Esophagus muscularis mucosa (tissue), 4 donors: ENCODE results near the gene TMEM39A. TPM values are rescaled to one million over a fixed set of nuclear protein-coding genes. Genes with fewer than 3 reads are reported as not detected.

Experiments
- DNase-seq: peaks from one replicate; pipeline ENCODE4 v3.0.0-alpha.2; 2017; ENCODE audit errors: extremely low spot score
- H3K27ac ChIP-seq, 4 donors: fragments of 200-600 bp; sonication (generic); replicated peaks in 1 of 4; 1 replicate in 3 of 4; 2 replicates in 1 of 4; pipeline ENCODE4 v1.5.1; 2016 to 2019; ENCODE audit warnings: mild to moderate bottlenecking in 1 of 4
- H3K27me3 ChIP-seq, 4 donors: fragments of 200-600 bp; sonication (generic); one replicate each; pipeline versions ENCODE4 v1.5.1 to v1.6.0; 2016 to 2019
- H3K36me3 ChIP-seq, 4 donors: fragments of 200-600 bp; sonication (generic); one replicate each; pipeline ENCODE4 v1.5.1; 2016 to 2019
- H3K4me1 ChIP-seq, 4 donors: fragments of 200-600 bp; sonication (generic); one replicate each; pipeline ENCODE4 v1.5.1; 2016 to 2019
- H3K4me3 ChIP-seq, 4 donors: fragments of 200-600 bp; sonication (generic); 1 replicate in 2 of 4; 2 replicates in 2 of 4; pipeline ENCODE4 v1.5.1; 2016 to 2019; ENCODE audit warnings: mild to moderate bottlenecking in 4 of 4, moderate library complexity in 1 of 4
- H3K9me3 ChIP-seq, 4 donors: fragments of 200-600 bp; sonication (generic); 1 replicate in 3 of 4; 2 replicates in 1 of 4; pipeline ENCODE4 v1.5.1; 2016 to 2019
- CTCF ChIP-seq, 3 experiments: fragments of 200-600 bp in 2 of 3; fragments of 450-650 bp in 1 of 3; sonication (generic) in 2 of 3; IDR thresholded peaks; one replicate each; pipeline ENCODE4 v1.5.1; 2017 to 2019; ENCODE audit warnings: antibody characterized with exemption in 3 of 3, mild to moderate bottlenecking in 2 of 3, moderate library complexity in 1 of 3
- EP300 ChIP-seq: sonication (generic); formaldehyde crosslinking; IDR thresholded peaks from one replicate; pipeline ENCODE4 v1.6.1; 2017; ENCODE audit warnings: antibody characterized with exemption
- POLR2A ChIP-seq: fragments of 450-650 bp; IDR thresholded peaks from one replicate; pipeline ENCODE4 v1.6.1; 2017; ENCODE audit warnings: antibody characterized with exemption, moderate library complexity, mild to moderate bottlenecking, low read depth
- POLR2AphosphoS5 ChIP-seq, 2 donors: sonication (generic); formaldehyde crosslinking; IDR thresholded peaks; one replicate each; pipeline ENCODE4 v1.6.1; 2017; ENCODE audit warnings: antibody characterized with exemption in 2 of 2
- WGBS: methylation state at CpG from one replicate; pipeline ENCODE4 v1.1.5; 2018; 5-methylcytosine and 5-hydroxymethylcytosine counted together
- intact Hi-C: fragments of 100-400 bp; cut with DNase I; formaldehyde crosslinking; loops from one replicate; pipeline ENCODE4 v1.15.1; 2023
- total RNA-seq, 4 donors: library from RNA; depleted of rRNA; stranded (reverse); fragments of >200 nt; gene quantifications; one replicate each; pipeline versions ENCODE4 v1.1.0 to v1.2.1, GENCODE V29; 2016

Gene TMEM39A
- total RNA-seq, 4 donors from 2014 or later = 10.0 to 34.3 (median 25.9) TPM

- H3K27ac ChIP-seq = no peak overlapping the region
- no peaks in the 10 kb centered on the region for H3K27me3 ChIP-seq
- TF ChIP-seq POLR2AphosphoS5 (IDR thresholded peaks at IDR 0.05) = no peak
- no peaks in the 10 kb centered on the region for H3K9me3 ChIP-seq
- H3K36me3 ChIP-seq = peaks cover 9 to 51% (median 37%) of the 10 kb centered on the region in 4 donors
- H3K4me3 ChIP-seq = no peak overlapping the region
- no peaks in the 10 kb centered on the region for H3K4me1 ChIP-seq
- DNase-seq = peak; percentile 31
- intact Hi-C loops = no loop called here
These were observed 44.8 kb downstream of the TMEM39A start for GRCh38 chr3:119418641-119419040.

- no peak for DNase-seq
- intact Hi-C loops = no loop called here
- TF ChIP-seq POLR2A (no peak), CTCF (IDR thresholded peaks at IDR 0.05) (no peak), POLR2AphosphoS5 (IDR thresholded peaks at IDR 0.05) (no peak), EP300 (no peak)
- WGBS = 87% methylated on average over 8 of the region's 8 CpGs
- Histone ChIP-seq H3K27ac (no peak overlapping the region), H3K9me3 (no peaks in the 10 kb centered on the region), H3K4me1 (no peaks in the 10 kb centered on the region), H3K4me3 (no peak overlapping the region), H3K27me3 (no peaks in the 10 kb centered on the region), H3K36me3 (peaks cover 9 to 57% (median 39%) of the 10 kb centered on the region in 4 donors)
These were observed 45.5 kb downstream of the TMEM39A start for GRCh38 chr3:119417771-119418512.

- no peaks in the 10 kb centered on the region for H3K27me3 ChIP-seq
- no peaks in the 10 kb centered on the region for H3K4me1 ChIP-seq
- H3K36me3 ChIP-seq = peaks cover 14 to 66% (median 47%) of the 10 kb centered on the region in 4 donors
- H3K4me3 ChIP-seq = no peak overlapping the region
- intact Hi-C loops = no loop called here
- H3K27ac ChIP-seq = no peak overlapping the region
- no peaks in the 10 kb centered on the region for H3K9me3 ChIP-seq
- WGBS = 100% methylated on average over 1 of the region's 1 CpG
- TF ChIP-seq POLR2AphosphoS5 (IDR thresholded peaks at IDR 0.05) (no peak), POLR2A (no peak), CTCF (IDR thresholded peaks at IDR 0.05) (no peak), EP300 (no peak)
- DNase-seq = peak; percentile 29
These were observed 46.5 kb downstream of the TMEM39A start for GRCh38 chr3:119416873-119417272.

- no peaks in the 10 kb centered on the region for H3K9me3 ChIP-seq
- no peak overlapping the region for H3K27ac ChIP-seq
- TF ChIP-seq CTCF (IDR thresholded peaks at IDR 0.05) = no peak
- TF ChIP-seq POLR2AphosphoS5 (IDR thresholded peaks at IDR 0.05) = no peak
- no peak for TF ChIP-seq EP300
- TF ChIP-seq POLR2A = no peak
- H3K4me1 ChIP-seq = no peaks in the 10 kb centered on the region
- H3K36me3 ChIP-seq = peaks cover 29 to 95% (median 75%) of the 10 kb centered on the region in 4 donors
- H3K4me3 ChIP-seq = no peak overlapping the region
- 91% methylated on average over 7 of the region's 7 CpGs for WGBS
- DNase-seq = no peak
- no peaks in the 10 kb centered on the region for H3K27me3 ChIP-seq
- intact Hi-C loops = no loop called here
These were observed 49.7 kb downstream of the TMEM39A start for GRCh38 chr3:119413603-119414280.

- Histone ChIP-seq H3K9me3 (no peaks in the 10 kb centered on the region), H3K4me1 (peaks cover 0 to 5% (median 0%) of the 10 kb centered on the region in 4 donors), H3K4me3 (no peak overlapping the region), H3K27me3 (no peaks in the 10 kb centered on the region), H3K27ac (no peak overlapping the region), H3K36me3 (peaks cover 25 to 93% (median 61%) of the 10 kb centered on the region in 4 donors)
- no peak for TF ChIP-seq POLR2AphosphoS5 (IDR thresholded peaks at IDR 0.05)
- TF ChIP-seq EP300 = no peak
- no peak for TF ChIP-seq POLR2A
- intact Hi-C loops = no loop called here
- peak; percentile 31 for DNase-seq
- 93% methylated on average over 1 of the region's 1 CpG for WGBS
These were observed 53.6 kb downstream of the TMEM39A start for GRCh38 chr3:119409844-119410243.
